Anterior cingulate cortex (tissue), 58 donors: ENCODE measurements around the gene THSD7A.
A peak's percentile ranks its signal among the peaks of the same experiment; 100 is the strongest.

ENCODE experiments used
- DNase-seq, 58 donors: peaks; one replicate each; lab custom pipeline; 2025; lab: John Stamatoyannopoulos, UW

The THSD7A gene

GRCh38 chr7:11754123-11754522, 77.9 kb downstream of the THSD7A start:
- no peak for DNase-seq

- DNase-seq: no peak
Measured at GRCh38 chr7:11753433-11753832, 78.6 kb downstream of the THSD7A start.

GRCh38 chr7:11751807-11752389, 80.1 kb downstream of the THSD7A start:
- no peak for DNase-seq

- DNase-seq: no peak
Measured at GRCh38 chr7:11751315-11751714, 80.7 kb downstream of the THSD7A start.

- no peak for DNase-seq
Measured at GRCh38 chr7:11750191-11750590, 81.8 kb downstream of the THSD7A start.

- no peak for DNase-seq
Measured at GRCh38 chr7:11749629-11750028, 82.4 kb downstream of the THSD7A start.

- DNase-seq: no peak
Measured at GRCh38 chr7:11748884-11749283, 83.1 kb downstream of the THSD7A start.

- no peak for DNase-seq
Measured at GRCh38 chr7:11747715-11748485, 84.1 kb downstream of the THSD7A start.

GRCh38 chr7:11746591-11746990, 85.4 kb downstream of the THSD7A start:
- no peak for DNase-seq

- no peak for DNase-seq
Measured at GRCh38 chr7:11743548-11743947, 88.5 kb downstream of the THSD7A start.

- DNase-seq: no peak
Measured at GRCh38 chr7:11743016-11743415, 89.0 kb downstream of the THSD7A start.

GRCh38 chr7:11742496-11742895, 89.5 kb downstream of the THSD7A start:
- no peak for DNase-seq

- no peak for DNase-seq
Measured at GRCh38 chr7:11737723-11738122, 94.3 kb downstream of the THSD7A start.

GRCh38 chr7:11732207-11732606, 99.8 kb downstream of the THSD7A start:
- DNase-seq: no peak

- no peak for DNase-seq
Measured at GRCh38 chr7:11730725-11731124, 101.3 kb downstream of the THSD7A start.

GRCh38 chr7:11727864-11728263, 104.1 kb downstream of the THSD7A start:
- DNase-seq: no peak

- DNase-seq: peak in 1 of 58 donors; percentile 1
Measured at GRCh38 chr7:11726794-11727155, 105.2 kb downstream of the THSD7A start.

- DNase-seq: no peak
Measured at GRCh38 chr7:11726001-11726793, 105.8 kb downstream of the THSD7A start.

- DNase-seq: no peak
Measured at GRCh38 chr7:11716185-11716584, 115.8 kb downstream of the THSD7A start.

- DNase-seq: no peak
Measured at GRCh38 chr7:11714676-11715075, 117.3 kb downstream of the THSD7A start.

- DNase-seq: no peak
Measured at GRCh38 chr7:11714205-11714604, 117.8 kb downstream of the THSD7A start.

GRCh38 chr7:11713352-11713751, 118.6 kb downstream of the THSD7A start:
- DNase-seq: no peak
